ENCODE data around the gene PCBP3. TPM values are rescaled to one million over a fixed set of nuclear protein-coding genes. Genes with fewer than 3 reads are reported as not detected.

PCBP3 gene
- total and polyA plus RNA-seq, 2 of the 13 experiments (the other 11 are each of a cell fraction or from before 2014, with no cell fraction given) = not detected

- TF ChIP-seq ZNF124 (CRISPR knock-in tag; IDR thresholded peaks at IDR 0.05) (no peak), BHLHE40 (IDR thresholded peaks at IDR 0.05; ENCODE audit: low read length) (peak; percentile 68), ZNF644 (CRISPR knock-in tag; IDR thresholded peaks at IDR 0.05; ENCODE audit: low read depth) (peak; percentile 57), GABPA (IDR thresholded peaks at IDR 0.05; ENCODE audit: low read depth, low read length) (no peak), GABPA (CRISPR knock-in tag; IDR thresholded peaks at IDR 0.05; ENCODE audit: low read depth) (no peak), YY1 (IDR thresholded peaks at IDR 0.05; ENCODE audit: insufficient read depth, insufficient replicate concordance, low read depth, low read length) (peak; percentile 22), ZNF878 (CRISPR knock-in tag; IDR thresholded peaks at IDR 0.05) (0 out of 2 replicates have a peak, but pooled peaks have one; percentile 28), ESRRA (CRISPR knock-in tag; IDR thresholded peaks at IDR 0.05; ENCODE audit: low read depth) (no peak), CHD2 (IDR thresholded peaks at IDR 0.05; ENCODE audit: low read depth, low read length) (peak; percentile 81), FOXP1 (IDR thresholded peaks at IDR 0.05) (no peak), FOXP1 (CRISPR knock-in tag; IDR thresholded peaks at IDR 0.05) (no peak), ZNF570 (CRISPR knock-in tag; IDR thresholded peaks at IDR 0.05; ENCODE audit: borderline replicate concordance) (no peak), SMAD1 (CRISPR knock-in tag; IDR thresholded peaks at IDR 0.05; ENCODE audit: borderline replicate concordance, low read depth) (no peak), ZNF747 (CRISPR knock-in tag; IDR thresholded peaks at IDR 0.05; ENCODE audit: borderline replicate concordance) (no peak), MZF1 (CRISPR knock-in tag; IDR thresholded peaks at IDR 0.05; ENCODE audit: borderline replicate concordance) (no peak), HNF4A (CRISPR knock-in tag; IDR thresholded peaks at IDR 0.05) (peak; percentile 71), SAFB2 (CRISPR knock-in tag; IDR thresholded peaks at IDR 0.05; ENCODE audit: borderline replicate concordance, low read depth) (no peak), ZNF441 (CRISPR knock-in tag; IDR thresholded peaks at IDR 0.05; ENCODE audit: borderline replicate concordance) (no peak), ARID5B (CRISPR knock-in tag; IDR thresholded peaks at IDR 0.05) (peak; percentile 35; the same call in 1 of the 2 replicates), RARA (CRISPR knock-in tag; IDR thresholded peaks at IDR 0.05) (peak; percentile 22; the same call in 1 of the 2 replicates), RXRB (CRISPR knock-in tag; IDR thresholded peaks at IDR 0.05; ENCODE audit: borderline replicate concordance) (no peak), EP300 (IDR thresholded peaks at IDR 0.05; ENCODE audit: low read depth in 2 of 2, low read length in 2 of 2) (peak in 1 of 2 experiments; percentile 41; a peak in 2 of 4 replicates), EP300 (CRISPR knock-in tag; IDR thresholded peaks at IDR 0.05; ENCODE audit: borderline replicate concordance) (no peak)
- TF ChIP-seq, protein P1, sequence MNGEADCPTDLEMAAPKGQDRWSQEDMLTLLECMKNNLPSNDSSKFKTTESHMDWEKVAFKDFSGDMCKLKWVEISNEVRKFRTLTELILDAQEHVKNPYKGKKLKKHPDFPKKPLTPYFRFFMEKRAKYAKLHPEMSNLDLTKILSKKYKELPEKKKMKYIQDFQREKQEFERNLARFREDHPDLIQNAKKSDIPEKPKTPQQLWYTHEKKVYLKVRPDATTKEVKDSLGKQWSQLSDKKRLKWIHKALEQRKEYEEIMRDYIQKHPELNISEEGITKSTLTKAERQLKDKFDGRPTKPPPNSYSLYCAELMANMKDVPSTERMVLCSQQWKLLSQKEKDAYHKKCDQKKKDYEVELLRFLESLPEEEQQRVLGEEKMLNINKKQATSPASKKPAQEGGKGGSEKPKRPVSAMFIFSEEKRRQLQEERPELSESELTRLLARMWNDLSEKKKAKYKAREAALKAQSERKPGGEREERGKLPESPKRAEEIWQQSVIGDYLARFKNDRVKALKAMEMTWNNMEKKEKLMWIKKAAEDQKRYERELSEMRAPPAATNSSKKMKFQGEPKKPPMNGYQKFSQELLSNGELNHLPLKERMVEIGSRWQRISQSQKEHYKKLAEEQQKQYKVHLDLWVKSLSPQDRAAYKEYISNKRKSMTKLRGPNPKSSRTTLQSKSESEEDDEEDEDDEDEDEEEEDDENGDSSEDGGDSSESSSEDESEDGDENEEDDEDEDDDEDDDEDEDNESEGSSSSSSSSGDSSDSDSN (CRISPR knock-in tag; IDR thresholded peaks at IDR 0.05) = no peak
- TF ChIP-seq, protein P2, sequence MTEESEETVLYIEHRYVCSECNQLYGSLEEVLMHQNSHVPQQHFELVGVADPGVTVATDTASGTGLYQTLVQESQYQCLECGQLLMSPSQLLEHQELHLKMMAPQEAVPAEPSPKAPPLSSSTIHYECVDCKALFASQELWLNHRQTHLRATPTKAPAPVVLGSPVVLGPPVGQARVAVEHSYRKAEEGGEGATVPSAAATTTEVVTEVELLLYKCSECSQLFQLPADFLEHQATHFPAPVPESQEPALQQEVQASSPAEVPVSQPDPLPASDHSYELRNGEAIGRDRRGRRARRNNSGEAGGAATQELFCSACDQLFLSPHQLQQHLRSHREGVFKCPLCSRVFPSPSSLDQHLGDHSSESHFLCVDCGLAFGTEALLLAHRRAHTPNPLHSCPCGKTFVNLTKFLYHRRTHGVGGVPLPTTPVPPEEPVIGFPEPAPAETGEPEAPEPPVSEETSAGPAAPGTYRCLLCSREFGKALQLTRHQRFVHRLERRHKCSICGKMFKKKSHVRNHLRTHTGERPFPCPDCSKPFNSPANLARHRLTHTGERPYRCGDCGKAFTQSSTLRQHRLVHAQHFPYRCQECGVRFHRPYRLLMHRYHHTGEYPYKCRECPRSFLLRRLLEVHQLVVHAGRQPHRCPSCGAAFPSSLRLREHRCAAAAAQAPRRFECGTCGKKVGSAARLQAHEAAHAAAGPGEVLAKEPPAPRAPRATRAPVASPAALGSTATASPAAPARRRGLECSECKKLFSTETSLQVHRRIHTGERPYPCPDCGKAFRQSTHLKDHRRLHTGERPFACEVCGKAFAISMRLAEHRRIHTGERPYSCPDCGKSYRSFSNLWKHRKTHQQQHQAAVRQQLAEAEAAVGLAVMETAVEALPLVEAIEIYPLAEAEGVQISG (CRISPR knock-in tag; IDR thresholded peaks at IDR 0.05) = no peak
These were observed 175.4 kb downstream of the PCBP3 start (continued) for GRCh38 chr21:45818904-45819285.

Data from HepG2 (cell line).